Heart right ventricle (tissue), 16 donors: ENCODE measurements around the gene SLC7A6. TPM values are rescaled to one million over a fixed set of nuclear protein-coding genes. Genes with fewer than 3 reads are reported as not detected.

ENCODE experiments used
- ATAC-seq, 8 donors: fragments of 200-7000 bp; cut with Tn5 transposase; one replicate each; pipeline ENCODE4 v1.9.1; 2020; ENCODE audit warnings: mild to moderate bottlenecking in 8 of 8, moderate library complexity in 8 of 8, moderate number of reproducible peaks in 1 of 8
- DNase-seq, 2 donors: peaks; one replicate each; pipeline ENCODE4 v3.0.0-alpha.2; 2020
- H3K27ac ChIP-seq, 10 donors: fragments of 200-600 bp; sonication (generic) in 2 of 10; one replicate each; pipeline versions ENCODE4 v1.5.0 to v1.8.0; 2020 to 2022; ENCODE audit warnings: mild to moderate bottlenecking in 3 of 10
- H3K27me3 ChIP-seq, 7 donors: fragments of 200-600 bp; one replicate each; pipeline ENCODE4 v1.8.0; 2021 to 2022; ENCODE audit warnings: mild to moderate bottlenecking in 2 of 7
- H3K36me3 ChIP-seq, 9 donors: fragments of 200-600 bp; sonication (generic) in 1 of 9; one replicate each; pipeline versions ENCODE4 v1.5.0 to v1.8.0; 2020 to 2022; ENCODE audit warnings: mild to moderate bottlenecking in 2 of 9
- H3K4me1 ChIP-seq, 9 donors: fragments of 200-600 bp; sonication (generic) in 1 of 9; one replicate each; pipeline versions ENCODE4 v1.5.0 to v1.8.0; 2020 to 2022; ENCODE audit warnings: mild to moderate bottlenecking in 4 of 9
- H3K4me3 ChIP-seq, 10 donors: fragments of 200-600 bp; sonication (generic) in 2 of 10; one replicate each; pipeline versions ENCODE4 v1.5.0 to v1.8.0; 2020 to 2022; ENCODE audit warnings: mild to moderate bottlenecking in 7 of 10, moderate library complexity in 2 of 10
- H3K9me3 ChIP-seq, 11 donors: fragments of 200-600 bp in 10 of 11; sonication (generic) in 2 of 11; one replicate each; pipeline versions ENCODE4 v1.5.0 to v1.8.0; 2013 to 2022; ENCODE audit warnings: mild to moderate bottlenecking in 2 of 11, control low read depth in 1 of 11, moderate library complexity in 1 of 11
- WGBS, 2 donors: extraction: QIAGEN DNeasy Blood & Tissue Kit; methylation state at CpG; one replicate each; pipeline ENCODE4 v1.1.7; 2013; ENCODE audit warnings: inconsistent platforms in 1 of 2; 5-methylcytosine and 5-hydroxymethylcytosine counted together
- intact Hi-C, 10 donors: fragments of 100-400 bp; cut with DNase I; formaldehyde crosslinking; loops; one replicate each; pipeline versions ENCODE4 v1.11.1 to v1.14.2; 2022
- polyA plus RNA-seq, 2 donors: library from polyadenylated mRNA; stranded (reverse); fragments of 200-250 nt; gene quantifications; one replicate each; pipeline ENCODE4 v1.2.3, GENCODE V29; 2013
- total RNA-seq, 10 donors: library from RNA; stranded (reverse); fragmentation: NEBNext Ultra II Directional in 3 of 10; extraction: Animal tissue kit (Norgen Biotek cat#: 25700) in 3 of 10; gene quantifications; one replicate each; pipeline versions ENCODE4 v1.2.1 to v1.2.4, GENCODE V29; 2021 to 2023
- TF ChIP-seq, protein P1 (sequence below), 9 donors: fragments of 200-600 bp; sonication (generic) in 2 of 9; IDR thresholded peaks; one replicate each; pipeline versions ENCODE4 v1.5.0 to v1.8.0; 2021 to 2022; ENCODE audit warnings: antibody characterized with exemption in 9 of 9, mild to moderate bottlenecking in 5 of 9, moderate library complexity in 1 of 9
- donor health status: Arrhythmogenic right ventricular cardiomyopathy.
- donor health status: ischemic (EF 13 %, LVEDD 7.1; RV severe dilation, severe dysfunction).
- donor health status: healthy with polysubstance abuse.
- donor health status: DM: no; HTN: yes; CAD: no.
- donor health status: DM: no; HTN: no; CAD: no.
- donor health status: ischemic (EF 25% LVEDD 6.9; RV normal size, moderate dysfunction).
- donor health status: ischemic (EF 25% LVEDD 5.7; RV mildly dilated, moderate dysfunction).
- donor health status: healthy.
- donor health status: DM: yes; HTN: yes; CAD: no.
- donor health status: Ischemic cardiomyopathy.
- donor health status: ischemic (EF 35%, LVEDD 5.7; RV mildly dilated, moderate dysfunction).
- donor health status: nonischemic (EF 11% LVEDD 7.7; RV severe dilation, severe dysfunction).
- donor health status: DM: yes; HTN: yes; CAD: no.
- donor health status: PGD.
- donor health status: ischemic (EF 29% LVEDD 5.4; RV normal size, mild dysfunction).
- donor health status: nonischemic (EF 23%, LVEDD 6.1; RV moderate dilation, normal function).

Gene SLC7A6
- total and polyA plus RNA-seq, 12 donors, result 22.6 to 85.6 (median 42.4) TPM

DNA sequence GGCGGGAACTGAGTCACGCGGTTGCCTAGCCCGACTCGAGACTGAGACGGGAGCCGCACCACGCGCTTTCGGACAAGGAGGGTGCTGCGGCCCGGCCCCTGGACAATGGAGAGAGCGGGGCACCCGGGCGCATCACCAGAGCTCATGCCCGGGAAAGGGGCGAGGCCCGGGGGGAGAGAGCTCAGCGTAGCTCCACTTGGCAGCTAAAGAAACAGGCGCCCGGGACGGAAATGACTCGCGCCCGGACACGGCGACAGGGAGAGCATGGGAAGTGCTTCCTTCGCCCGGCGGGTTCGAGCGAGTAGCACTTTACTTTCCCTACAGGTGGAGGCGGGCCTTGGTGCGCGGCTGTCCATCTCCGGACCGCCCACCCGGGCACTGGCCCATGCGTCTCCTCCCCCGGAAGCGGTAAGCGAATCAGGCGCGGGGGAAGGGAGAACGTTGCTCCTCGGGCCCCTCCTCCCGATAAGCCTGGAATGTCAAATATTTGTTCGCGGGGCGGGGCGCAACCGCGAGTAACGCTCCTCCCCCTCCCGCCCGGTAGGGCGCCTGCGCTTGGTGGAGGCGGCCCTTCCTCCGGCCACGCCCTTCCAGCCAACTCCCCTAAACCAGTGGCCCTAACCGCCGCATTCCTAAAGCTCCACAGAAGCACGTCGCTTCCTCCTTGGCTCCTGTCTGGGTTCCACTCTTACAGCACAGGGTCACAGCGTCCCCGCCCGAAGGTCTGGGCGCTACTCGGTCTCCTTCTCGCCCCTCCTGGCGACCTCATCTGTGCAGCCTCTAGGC lies 26.9 kb upstream of the SLC7A6 start:
- H3K9me3 ChIP-seq, result no peaks in the 10 kb centered on the region
- TF ChIP-seq, protein P1, sequence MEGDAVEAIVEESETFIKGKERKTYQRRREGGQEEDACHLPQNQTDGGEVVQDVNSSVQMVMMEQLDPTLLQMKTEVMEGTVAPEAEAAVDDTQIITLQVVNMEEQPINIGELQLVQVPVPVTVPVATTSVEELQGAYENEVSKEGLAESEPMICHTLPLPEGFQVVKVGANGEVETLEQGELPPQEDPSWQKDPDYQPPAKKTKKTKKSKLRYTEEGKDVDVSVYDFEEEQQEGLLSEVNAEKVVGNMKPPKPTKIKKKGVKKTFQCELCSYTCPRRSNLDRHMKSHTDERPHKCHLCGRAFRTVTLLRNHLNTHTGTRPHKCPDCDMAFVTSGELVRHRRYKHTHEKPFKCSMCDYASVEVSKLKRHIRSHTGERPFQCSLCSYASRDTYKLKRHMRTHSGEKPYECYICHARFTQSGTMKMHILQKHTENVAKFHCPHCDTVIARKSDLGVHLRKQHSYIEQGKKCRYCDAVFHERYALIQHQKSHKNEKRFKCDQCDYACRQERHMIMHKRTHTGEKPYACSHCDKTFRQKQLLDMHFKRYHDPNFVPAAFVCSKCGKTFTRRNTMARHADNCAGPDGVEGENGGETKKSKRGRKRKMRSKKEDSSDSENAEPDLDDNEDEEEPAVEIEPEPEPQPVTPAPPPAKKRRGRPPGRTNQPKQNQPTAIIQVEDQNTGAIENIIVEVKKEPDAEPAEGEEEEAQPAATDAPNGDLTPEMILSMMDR (IDR thresholded peaks at IDR 0.05), result peak in 2 of 9 donors; percentile 2 to 6
- 1% methylated on average over 72 of the region's 72 CpGs for WGBS, 2 donors
- H3K4me1 ChIP-seq, result peaks cover 9 to 47% (median 30%) of the 10 kb centered on the region in 9 donors
- intact Hi-C loops, result loop anchor here in 3 of 10 donors (10.0 kb wide), 2 partner anchors 153 to 243 kb away; partner anchors contain the start of genes DPEP2 (in 2 of the 3) and NFATC3 (in 1 of the 3)
- peak overlapping the region; percentile 49 to 94 (median 88) for H3K27ac ChIP-seq
- DNase-seq (peak; percentile 97 to 98), ATAC-seq (peak; percentile 90 to 96 (median 94))
- H3K27me3 ChIP-seq, result peaks cover 0 to 16% (median 0%) of the 10 kb centered on the region in 7 donors
- peak overlapping the region; percentile 20 to 67 (median 60) for H3K4me3 ChIP-seq
- H3K36me3 ChIP-seq, result no peaks in the 10 kb centered on the region

DNA sequence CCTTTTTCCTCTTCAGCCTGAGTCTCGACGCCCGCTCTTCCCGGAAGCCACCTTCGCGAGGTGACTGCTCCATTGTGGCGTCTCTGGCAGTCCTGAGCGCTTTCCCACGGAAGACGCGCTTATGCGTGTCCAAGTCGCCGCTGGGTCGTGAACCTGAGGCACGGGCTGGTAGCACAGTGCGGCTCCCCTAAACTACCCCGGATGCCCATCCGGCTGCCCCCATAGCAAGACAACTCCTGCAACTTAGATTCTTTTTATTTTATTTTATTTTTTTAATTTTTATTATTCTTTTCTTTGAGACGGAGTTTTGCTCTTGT lies 26.3 kb upstream of the SLC7A6 start:
- 15 to 18% methylated on average over 20 of the region's 20 CpGs for WGBS, 2 donors
- Histone ChIP-seq H3K9me3 (no peaks in the 10 kb centered on the region), H3K36me3 (no peaks in the 10 kb centered on the region), H3K27me3 (peaks cover 0 to 16% (median 0%) of the 10 kb centered on the region in 7 donors), H3K4me1 (peaks cover 9 to 47% (median 30%) of the 10 kb centered on the region in 9 donors), H3K4me3 (peak overlapping the region; percentile 20 to 67 (median 60)), H3K27ac (peak overlapping the region; percentile 49 to 94 (median 88))
- DNase-seq (no peak), ATAC-seq (peak in 1 of 8 donors; percentile 4)
- intact Hi-C loops, result loop anchor here in 3 of 10 donors (10.0 kb wide), 2 partner anchors 153 to 243 kb away; partner anchors contain the start of genes DPEP2 (in 2 of the 3) and NFATC3 (in 1 of the 3)
- TF ChIP-seq, protein P1 (IDR thresholded peaks at IDR 0.05), result no peak

DNA sequence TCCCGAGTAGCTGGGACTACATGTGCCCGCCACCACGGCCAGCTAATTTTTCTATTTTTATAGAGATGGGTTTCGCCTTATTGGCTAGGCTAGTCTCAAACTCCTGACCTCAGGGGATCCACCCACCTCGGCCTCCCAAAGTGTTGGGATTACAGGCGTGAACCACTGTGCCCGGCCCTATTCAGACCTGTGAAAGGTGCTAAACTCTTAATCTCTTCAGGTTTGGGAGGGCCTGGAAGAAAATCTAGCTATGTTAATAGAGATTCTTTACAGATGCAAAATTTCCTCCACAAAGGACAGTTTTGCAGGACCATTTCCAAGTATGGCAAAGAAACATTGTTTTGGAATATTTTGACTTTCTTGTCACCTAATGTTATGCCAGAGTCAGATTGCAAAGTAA lies 22.2 kb upstream of the SLC7A6 start:
- H3K9me3 ChIP-seq, result no peaks in the 10 kb centered on the region
- TF ChIP-seq, protein P1 (IDR thresholded peaks at IDR 0.05), result no peak
- WGBS, 2 donors, result 83 to 84% methylated on average over 7 of the region's 7 CpGs
- no peak for ATAC-seq
- no peaks in the 10 kb centered on the region for H3K27me3 ChIP-seq
- no peak overlapping the region for H3K27ac ChIP-seq
- H3K4me1 ChIP-seq, result peaks cover 7 to 46% (median 39%) of the 10 kb centered on the region in 9 donors
- intact Hi-C loops, result loop anchor here in 6 of 10 donors (5.0 to 10.0 kb wide), 3 partner anchors 85 to 273 kb away; no protein-coding TSS in a partner anchor
- no peaks in the 10 kb centered on the region for H3K36me3 ChIP-seq
- no peak for DNase-seq
- no peak overlapping the region for H3K4me3 ChIP-seq

DNA sequence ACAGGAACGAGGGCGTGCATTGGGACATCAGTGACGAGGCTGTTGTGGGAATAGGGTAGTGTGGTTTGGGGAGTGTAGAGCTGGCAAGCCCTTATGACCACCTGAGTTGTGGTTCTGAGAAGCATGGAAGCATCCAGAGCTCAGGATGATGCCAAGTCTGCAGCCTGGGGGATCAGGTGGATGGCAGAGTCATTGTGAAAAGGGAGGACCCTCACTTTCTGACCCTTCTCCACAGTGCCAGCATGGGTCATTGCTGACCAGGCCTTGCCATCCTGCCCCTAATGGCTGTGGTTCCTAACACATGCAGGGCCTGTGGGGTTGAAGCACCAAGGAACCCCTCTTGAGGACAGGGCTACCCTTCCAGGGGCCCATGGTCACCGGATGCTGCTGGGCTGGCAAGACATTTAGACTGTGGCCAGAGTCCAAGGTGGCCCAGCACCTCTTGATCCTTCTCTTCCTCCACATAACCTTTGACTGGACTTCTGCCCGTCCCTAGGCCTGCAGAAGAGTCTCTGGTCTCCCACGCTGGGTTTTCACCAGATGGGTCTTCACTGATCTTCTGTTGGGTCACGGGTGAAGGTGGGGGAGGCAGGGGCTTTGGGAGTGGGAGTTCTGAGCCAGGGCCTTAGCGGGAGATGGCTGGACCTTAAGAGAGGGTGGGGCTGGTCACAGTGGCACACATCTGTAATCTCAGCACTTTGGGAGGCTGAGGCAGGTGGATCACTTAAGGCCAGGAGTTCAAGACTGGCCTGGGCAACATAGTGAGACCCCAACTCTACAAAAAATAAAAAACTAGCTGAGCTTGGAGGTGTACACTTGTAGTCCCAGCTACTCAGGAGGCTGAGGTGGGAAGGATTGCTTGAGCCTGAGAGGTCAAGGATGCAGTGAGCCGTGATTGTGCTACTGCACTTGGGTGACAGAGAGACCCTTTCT lies 21.1 kb upstream of the SLC7A6 start:
- 88 to 91% methylated on average over 9 of the region's 9 CpGs for WGBS, 2 donors
- DNase-seq, result no peak

More for the DNA sequence above, 21.1 kb upstream of the SLC7A6 start:
- H3K27ac ChIP-seq, result no peak overlapping the region
- intact Hi-C loops, result loop anchor here in 6 of 10 donors (5.0 to 10.0 kb wide), 3 partner anchors 84 to 272 kb away; no protein-coding TSS in a partner anchor
- H3K4me1 ChIP-seq, result peaks cover 10 to 49% (median 45%) of the 10 kb centered on the region in 9 donors
- ATAC-seq, result no peak
- H3K27me3 ChIP-seq, result no peaks in the 10 kb centered on the region
- peaks cover 0 to 2% (median 0%) of the 10 kb centered on the region in 9 donors for H3K36me3 ChIP-seq
- TF ChIP-seq, protein P1 (IDR thresholded peaks at IDR 0.05), result no peak
- no peaks in the 10 kb centered on the region for H3K9me3 ChIP-seq
- H3K4me3 ChIP-seq, result no peak overlapping the region
